NCI-H524 (cell line): ENCODE results near the gene PDXK.
A peak's percentile ranks its signal among the peaks of the same experiment; 100 is the strongest.

ENCODE experiments used
- DNase-seq, 2 experiments: peaks; one replicate each; lab custom pipeline; 2025; lab: John Stamatoyannopoulos, UW

Gene PDXK

DNA sequence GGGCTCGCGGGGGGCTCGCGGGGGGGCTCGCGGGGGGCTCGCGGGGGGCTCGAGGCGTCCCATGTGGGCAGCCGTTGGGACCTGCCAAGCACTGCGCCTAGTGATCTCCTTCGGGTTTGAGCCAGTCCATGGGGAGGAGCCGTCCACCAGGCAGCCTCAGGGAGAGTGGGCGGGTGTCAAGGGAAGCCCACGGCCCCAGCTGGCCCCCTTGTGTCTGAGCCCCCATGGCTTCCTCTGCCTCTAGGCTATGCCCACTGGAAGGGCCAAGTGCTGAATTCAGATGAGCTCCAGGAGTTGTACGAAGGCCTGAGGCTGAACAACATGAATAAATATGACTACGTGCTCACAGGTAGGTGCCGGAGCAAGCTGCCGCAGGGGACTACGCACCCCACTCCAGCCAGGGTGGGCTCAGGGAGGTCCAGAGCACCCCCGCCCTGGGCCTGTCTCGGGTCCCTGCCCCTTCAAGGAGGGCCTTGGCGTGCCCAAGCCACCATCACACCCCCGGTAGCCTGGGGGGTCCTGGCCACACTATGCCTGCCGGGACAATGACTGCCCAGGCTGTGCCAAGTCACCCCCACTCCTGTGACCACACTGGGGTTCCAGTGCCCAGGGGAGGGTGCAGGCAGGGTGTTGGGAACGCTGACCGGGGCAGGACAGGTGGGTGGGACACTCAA, 22.6 kb downstream of the PDXK start:
- no peak for DNase-seq

DNA sequence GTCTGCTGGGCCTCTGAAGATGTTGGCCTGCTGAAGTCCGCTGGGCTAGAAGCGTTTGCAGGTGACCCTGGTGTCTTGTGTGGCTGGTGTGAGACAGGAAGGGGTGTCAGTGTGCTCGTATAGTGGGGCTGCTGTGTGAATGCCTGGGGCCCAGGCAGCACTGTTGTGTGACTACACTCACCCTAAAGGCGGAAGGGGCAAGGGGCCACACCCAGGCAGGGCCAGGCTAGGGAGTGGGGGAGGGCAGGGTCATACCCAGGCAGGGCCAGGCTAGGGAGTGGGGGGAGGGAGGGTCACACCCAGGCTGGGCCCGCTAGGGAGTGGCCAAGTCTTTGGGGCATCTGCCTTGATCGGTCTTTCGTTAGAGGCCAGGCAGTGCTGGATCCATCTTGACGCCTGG, 25.0 kb downstream of the PDXK start:
- no peak for DNase-seq

DNA sequence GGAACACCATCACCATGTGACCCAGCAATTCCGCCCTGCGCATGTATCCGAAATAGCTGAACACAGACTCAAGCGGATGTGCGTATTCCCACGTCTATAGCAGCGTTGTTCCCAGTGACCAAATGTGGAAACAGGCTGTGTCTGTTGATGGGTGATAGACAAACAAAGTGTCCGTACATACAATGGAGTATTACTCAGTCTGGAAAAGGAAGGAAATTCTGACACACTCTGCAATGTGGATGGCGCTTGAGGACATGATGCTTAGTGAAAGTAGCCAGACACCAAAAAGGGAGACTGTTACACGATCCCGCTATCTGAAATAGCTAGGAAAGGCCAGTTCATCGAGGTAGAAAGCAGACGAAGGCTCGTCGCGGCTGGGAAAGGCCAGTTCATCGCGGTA, 25.8 kb downstream of the PDXK start:
- DNase-seq: no peak

DNA sequence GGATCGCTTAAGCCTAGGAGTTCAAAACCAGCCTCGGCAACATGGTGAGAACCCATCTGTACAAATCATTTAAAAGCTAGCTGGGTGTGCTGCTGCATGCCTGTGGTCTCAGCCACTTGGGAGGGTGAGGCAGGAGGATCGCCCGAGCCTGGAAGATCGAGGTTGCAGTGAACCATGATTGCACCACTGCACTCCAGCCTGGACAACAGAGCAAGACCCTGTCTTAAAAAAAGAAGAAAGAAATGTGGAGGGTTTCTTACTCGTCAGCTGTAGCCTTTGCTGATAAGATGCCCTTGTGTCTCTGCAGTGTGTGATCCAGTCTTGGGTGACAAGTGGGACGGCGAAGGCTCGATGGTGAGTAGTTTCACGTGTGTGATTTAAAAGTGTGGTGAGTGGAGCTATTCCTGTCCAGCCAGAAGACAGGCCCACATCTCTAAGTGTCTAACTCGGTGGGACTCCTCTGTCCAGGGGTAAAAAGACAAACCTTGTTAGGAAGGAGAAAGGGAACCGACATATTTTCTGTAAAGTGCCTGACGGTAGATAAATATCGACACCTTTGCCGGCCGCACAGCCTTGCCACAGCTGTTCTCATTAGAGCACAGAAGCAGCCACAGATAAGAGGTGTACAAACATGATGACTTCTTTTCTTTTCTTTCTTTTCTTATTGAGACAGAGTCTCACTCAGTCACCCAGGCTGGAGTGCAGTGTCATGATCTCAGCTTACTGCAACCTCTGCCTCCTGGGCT, 27.0 kb downstream of the PDXK start:
- DNase-seq: no peak

DNA sequence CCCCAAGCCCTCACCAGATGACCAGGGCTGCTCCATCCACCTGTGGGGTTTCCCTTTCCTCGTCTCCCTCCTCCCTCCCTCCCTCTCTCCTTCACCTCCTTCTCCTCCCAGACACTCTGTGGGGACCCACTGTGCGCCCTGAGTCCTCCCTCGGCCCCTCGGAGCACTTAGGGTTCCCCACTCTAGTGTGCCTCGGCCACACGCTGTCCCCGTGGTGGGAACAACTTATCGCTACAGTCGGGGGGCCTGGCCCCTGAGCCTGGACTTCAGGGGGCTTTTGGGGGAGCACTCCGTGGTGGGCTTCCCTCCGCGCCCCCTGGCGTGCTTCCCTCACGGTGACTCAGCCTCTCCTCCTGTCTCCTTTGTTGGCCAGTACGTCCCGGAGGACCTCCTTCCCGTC, 29.7 kb downstream of the PDXK start:
- DNase-seq: no peak

DNA sequence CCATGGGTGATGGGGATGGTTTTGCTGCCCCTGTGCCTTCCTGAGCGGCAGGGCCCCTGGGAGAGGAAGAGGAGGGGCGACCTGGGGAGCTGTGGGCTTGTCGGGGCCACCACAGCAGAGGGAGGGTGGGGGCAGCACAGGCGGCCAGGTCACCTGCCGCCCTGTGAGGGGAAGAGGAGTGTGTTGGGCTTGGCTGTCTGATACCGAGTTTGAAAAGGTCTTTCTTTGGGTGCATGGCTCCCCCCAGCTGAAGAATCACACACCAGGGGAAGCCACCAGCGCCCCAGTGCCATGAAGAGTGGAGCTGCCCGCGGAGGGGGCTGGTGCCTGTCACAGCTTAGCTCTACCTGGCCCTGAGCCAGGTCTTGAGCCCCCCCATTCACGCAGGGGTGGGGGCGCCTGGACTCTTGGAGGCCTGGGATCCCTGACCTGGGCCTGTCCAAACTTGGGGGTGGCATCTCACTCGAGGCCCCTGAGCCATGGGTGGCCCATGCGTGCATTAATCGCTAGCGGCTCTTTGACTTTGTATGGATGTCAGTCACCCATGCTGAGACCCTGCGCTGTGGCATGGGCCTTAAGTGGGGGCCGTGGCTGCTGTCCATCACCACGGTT, 30.8 kb downstream of the PDXK start:
- DNase-seq: no peak

DNA sequence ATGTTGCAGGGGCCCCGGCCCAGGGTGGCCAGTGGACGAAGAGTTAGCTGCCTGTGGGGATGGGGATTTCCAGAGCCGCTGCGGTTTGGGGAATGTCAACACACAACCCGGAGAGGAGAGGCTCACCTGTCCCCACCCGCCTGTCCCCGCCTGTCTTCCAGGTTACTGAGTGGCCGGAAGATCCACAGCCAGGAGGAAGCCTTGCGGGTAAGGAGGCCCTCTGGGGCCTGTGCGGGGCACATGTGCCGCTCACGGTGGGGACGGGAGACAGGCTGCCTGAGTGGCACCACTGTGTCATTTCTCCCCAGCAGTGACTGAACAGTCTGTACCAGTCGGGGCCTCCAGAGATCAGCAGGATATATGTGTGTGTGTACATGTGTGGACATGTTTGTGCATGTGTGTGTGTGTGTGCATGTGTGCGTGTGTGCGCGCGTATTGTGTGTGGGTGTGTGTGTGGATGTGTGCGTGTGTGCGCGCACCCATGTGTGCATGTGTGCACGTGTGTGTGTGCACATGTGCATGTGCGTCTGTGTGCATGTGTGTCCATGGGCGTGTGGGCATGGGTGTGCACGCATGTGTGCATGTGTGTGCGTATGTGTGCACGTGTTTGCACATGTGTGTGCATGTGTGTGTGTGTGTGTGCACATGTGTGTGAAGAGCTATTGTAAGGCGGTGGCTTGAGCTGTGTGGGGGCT, 31.6 kb downstream of the PDXK start:
- no peak for DNase-seq

DNA sequence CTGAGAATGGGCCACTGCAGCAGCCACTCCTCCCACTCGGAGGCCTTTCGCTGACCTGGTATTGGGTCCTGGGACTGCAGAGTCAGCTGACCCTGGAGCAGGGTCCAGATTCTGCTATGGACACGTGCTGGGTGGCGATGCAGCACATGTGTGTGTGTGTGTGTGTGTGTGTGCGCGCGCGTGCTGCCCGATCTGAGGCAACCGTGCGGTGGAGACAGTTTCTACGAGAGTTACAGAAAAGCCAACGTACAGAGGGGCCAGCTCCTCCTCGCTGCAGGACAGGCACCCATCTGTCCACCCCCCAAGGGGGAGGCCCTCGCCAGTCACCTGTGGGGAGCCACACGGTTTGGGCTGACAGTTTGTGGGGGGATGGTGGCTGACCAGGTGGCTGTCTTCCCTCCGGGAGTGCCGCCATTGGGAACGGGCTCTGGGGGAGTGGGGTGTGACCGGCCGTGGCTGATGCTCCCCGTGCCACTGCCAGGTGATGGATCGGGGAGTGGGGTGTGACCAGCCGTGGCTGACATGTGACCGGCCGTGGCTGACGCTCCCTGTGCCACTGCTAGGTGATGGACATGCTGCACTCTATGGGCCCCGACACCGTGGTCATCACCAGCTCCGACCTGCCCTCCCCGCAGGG, 33.1 kb downstream of the PDXK start:
- DNase-seq: no peak

DNA sequence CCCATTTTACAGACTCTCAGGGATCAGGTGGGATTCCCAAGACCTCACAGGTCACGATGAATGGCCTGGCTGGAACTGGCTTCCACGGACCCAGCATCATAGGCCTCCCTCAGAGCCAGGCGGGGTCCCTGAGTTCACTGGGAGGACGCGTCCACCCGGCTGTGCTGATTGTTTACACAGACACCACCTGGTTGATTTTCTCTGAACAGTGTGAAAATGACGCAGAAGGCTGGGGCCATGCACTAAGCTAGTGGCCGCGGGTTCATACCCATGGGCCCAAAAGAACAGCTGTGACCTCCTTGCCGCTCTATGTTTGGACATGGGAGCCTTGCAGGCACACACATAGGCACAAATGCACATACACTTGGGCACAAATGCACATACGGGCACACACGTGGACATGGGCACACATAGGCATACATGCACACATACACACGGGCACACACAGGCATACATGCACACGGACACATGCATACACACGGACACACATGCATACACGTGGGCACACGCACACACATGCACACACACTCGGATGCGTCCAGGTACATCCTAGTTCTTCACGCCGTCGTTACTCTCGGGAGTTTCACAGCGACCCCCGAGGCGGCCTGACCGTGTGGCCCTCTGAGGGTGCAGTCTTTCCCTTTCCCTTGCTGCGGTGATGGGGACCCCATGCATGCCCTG, 34.0 kb downstream of the PDXK start:
- no peak for DNase-seq

DNA sequence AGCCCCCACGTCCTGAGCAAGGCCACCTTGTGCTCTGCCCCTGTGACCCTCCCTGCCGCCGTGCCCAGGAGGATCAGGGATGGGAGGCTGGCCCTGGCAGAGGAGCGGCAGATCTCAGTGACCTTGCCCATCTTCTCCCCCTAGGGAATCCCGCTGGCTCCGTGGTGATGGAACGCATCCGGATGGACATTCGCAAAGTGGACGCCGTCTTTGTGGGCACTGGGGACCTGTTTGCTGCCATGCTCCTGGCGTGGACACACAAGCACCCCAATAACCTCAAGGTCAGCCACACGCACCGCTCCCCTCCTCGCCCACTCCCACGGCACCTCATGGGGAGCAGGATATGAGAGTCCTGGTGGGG, 34.5 kb downstream of the PDXK start:
- no peak for DNase-seq

DNA sequence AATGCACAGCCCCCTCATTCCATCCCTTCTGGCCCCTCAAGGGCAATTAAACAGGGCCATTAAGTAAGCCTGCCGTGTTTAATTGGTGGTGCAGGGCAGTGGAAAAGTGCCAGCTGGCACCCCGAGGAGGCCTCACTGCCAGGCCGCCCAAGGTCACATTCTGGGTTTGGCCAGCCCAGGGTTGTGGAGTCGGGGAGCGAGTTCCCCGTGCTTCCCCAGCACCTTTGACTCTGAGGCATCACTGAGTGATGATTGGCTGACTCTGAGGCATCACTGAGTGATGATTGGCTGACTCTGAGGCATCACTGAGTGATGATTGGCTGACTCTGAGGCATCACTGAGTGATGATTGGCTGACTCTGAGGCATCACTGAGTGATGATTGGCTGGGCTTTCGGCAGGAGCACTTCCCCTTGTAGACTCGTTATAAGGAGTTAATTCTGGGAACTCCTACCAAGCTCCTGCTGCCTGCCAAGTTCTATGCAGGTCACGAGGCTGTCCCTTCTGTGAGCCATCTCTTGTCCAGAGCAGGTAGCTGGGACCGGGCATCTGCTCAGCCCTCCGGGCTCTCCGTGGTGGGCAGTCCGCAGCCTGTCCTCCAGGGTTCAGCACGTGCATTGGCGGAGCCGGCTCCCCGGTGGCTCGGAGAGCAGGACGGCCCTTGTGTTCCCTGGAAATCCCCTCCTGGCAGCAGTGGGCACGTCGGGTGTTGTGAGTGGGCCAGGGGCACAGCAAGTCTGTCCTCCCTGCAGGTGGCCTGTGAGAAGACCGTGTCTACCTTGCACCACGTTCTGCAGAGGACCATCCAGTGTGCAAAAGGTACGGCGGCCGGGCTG, 36.2 kb downstream of the PDXK start:
- DNase-seq: peak in 1 of 2 experiments; percentile 31

DNA sequence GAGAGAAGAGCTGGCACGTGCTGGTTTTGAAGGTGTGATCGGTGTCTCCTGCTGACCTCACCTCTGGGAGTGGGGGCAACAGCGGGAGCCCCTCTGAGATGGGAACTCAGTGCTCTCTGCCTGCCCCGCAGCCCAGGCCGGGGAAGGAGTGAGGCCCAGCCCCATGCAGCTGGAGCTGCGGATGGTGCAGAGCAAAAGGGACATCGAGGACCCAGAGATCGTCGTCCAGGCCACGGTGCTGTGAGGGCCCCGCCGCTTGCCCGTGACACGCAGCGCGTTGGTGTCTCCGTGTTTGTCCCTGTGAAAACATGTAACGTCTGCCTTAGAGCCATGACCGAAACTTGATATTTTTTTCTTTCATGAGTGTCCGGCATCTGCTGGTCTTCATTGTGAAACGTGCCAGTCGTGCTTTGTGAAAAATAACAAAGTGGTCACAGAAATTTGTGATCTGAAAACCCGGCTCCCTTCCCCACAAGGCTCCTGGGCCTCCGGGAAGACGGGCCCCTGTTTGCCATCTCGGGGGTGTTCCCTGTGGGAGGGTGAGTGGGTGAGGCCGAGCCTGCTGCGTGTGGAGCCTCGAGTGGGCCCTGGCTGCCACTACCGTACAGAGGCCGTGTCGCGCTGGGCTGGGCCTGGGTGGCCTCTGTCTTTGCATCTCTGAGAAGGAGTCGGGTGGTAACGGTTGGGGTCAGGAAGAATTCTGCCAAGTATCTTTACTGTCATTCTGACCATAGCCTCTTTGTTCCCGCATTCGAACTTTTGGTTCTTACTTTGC, 37.1 kb downstream of the PDXK start:
- no peak for DNase-seq

DNA sequence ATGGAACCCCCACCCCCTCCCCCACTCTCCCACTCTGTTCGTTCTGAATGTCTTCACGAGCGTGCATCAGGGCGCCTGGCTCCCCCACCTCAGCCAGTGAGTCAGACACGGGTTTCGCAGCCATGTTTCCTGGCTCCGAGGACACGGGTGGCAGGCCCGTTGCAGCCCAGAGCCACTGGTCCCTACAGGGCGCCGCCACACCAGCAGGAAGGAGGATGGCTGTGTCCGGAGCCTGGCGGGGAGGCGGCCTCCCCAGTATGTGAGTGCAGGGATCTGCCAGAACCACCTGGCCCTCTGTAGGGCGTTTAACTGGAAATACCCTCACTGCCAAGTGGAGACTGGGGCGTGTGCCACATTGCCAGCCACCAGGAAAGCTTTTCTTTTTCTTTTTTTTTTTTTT, 38.7 kb downstream of the PDXK start:
- DNase-seq: no peak

DNA sequence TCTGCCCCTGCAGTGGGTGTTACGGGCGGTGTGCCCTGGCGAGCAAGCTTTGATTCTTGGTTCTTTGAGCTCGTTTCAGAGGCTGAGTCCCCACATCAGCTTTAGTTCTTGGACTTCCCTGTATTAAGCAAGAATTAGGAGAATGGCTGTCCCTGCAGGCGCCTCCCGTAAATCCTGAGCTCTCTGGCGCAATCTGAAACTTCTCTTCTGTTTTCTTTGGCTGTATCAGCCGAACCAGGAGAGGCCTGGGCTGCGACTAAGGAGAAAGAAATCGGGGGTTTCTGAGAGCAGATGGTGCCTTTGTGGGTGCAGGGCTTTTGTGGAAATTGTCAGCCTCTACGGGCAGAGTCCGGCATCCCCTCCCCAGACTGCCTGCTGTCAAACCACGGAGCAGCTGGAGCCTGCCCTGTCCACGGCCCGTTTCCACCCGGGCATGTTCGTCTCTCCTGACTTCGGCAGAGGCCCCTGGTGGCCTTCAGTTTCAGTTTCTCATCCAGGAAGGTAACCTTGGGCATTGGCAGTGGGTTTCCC, 39.2 kb downstream of the PDXK start:
- no peak for DNase-seq

DNA sequence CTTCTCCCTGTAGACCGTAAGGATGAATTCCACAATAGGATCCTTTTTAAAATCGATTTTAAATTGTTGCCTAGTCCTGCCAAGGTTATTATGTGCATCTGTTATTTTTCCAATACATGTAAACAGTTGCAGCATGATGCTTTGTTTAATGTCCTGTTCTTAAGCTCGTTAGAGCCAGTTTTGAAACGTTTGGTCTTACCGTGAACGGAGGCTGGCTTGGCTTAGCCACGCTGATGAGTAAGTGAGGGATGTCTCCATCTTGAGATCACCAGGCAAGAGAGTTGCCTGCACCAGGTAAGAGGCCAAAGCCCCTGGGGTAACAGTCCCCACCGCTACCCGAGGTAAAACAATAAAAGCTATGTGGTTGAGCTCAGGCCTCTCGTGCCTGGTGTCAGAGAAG, 39.9 kb downstream of the PDXK start:
- DNase-seq: no peak

DNA sequence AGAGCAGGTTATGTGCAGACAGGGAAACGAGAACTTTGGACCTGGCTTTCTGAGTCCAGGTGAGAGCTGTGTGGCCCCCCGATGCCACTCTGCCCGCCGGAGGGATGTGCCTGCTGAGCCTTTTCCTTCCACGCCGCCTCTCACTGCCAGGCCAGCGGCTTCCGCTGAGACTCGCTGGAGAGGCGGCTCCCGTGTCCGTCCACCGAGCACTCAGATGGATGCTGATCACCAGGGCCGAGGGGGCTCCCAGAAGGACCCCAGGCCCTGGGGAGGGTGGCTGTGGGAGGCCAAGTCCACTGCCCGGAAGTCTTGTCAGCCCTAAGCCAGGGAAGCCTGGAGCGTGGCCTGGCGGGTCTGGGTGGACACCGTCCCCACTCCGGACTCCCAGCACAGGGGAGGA, 40.7 kb downstream of the PDXK start:
- DNase-seq: no peak

DNA sequence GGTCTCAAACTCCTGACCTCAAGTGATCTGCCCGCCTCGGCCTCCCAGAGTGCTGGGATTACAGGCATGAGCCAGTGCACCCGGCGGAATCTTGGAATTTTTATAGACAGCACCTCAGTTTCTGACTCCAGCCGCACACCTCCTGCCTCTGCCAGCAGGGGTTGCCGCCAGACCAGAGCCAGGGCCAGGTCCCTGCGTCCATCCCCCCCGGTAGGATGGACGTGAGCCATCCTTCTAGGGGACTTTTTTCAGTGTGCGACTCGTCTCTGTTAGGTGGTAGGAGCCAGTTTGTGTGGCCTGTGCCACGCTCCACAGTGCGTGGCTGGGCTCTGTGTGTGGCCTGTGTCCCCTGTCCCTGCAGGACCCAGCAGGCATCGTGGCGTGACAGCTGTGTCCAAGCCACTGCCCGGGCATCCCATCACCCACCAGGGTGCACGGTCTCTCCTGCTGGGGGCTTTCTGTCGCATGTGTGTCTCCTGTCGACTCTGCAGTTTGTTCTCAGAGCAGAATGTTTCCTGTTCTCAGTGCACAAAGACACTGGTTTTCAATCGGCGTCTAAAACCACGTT, 41.5 kb downstream of the PDXK start:
- DNase-seq: no peak

DNA sequence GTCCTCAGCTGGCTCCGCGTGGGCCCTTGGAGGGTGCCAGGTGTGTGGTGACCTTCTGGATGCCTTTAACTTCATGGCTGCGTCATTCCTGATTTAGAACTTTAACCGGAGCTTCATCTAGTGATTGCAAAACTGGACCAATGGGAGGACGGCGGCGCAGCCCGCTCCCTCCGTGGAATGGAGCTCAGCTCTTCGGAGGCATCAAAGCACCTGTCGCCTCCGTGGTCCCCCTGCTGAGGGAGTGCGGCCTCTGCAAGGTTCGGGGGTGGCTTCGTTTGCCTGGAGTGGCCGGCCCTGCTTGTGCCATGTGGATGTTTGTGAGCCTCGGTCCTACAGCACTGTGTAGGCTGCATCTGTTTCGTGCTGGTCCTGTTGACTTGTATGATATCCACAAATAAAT, 43.0 kb downstream of the PDXK start:
- no peak for DNase-seq

DNA sequence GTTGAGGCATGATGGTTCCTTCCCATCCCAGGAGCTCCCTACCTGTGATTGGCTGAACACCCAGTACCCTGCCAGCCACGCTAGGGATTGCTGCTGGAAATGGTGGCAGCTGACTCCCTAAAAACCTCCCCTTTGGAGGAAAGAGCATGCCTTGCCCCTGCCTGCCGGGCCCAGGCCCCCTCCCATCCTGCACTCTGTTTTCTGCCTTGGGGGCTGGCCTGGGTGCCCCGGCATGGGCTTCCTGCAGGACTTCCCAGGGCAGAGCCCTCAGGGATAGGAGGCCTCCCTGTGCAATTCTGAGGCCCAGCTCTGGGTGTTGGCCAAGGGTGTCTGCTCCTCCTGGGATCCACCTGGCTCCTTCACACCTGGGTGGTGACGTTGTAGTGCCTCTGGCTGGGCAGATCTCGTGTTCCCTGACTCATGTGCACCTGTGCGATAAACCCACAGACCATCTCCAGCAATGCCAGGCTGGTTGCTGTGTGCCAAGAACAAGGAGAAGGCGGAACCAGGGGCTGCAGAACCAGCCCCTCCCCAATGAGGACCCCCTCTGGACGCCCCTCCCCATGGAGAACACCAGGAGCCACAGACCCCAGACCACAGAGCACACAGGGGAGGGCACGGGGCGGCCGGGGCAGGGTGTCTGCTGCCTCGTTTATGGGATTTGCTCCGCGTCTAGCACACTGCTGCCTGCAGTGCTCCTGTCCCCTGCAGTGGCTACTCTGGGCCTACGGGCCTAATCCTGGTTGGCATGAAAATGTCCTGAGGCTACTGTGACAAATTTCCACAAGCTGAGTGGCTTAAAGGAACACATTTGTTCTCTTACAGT, 43.6 kb downstream of the PDXK start:
- no peak for DNase-seq
